Activated CD8-positive, alpha-beta memory T cell treated with anti-CD3 and anti-CD28 coated beads, Interleukin-2, amount 50 U/mL, for 48 hours (primary cell): ENCODE data around the gene CSAG1.
"Not testable (repeated sequence)": the region's sequence is repeated elsewhere in the genome, so short reads cannot be mapped to it uniquely, and the experiment has no call there.

Experiments used
- DNase-seq: peaks from one replicate; pipeline ENCODE4 v3.0.0-alpha.2; 2020

Gene CSAG1

DNA sequence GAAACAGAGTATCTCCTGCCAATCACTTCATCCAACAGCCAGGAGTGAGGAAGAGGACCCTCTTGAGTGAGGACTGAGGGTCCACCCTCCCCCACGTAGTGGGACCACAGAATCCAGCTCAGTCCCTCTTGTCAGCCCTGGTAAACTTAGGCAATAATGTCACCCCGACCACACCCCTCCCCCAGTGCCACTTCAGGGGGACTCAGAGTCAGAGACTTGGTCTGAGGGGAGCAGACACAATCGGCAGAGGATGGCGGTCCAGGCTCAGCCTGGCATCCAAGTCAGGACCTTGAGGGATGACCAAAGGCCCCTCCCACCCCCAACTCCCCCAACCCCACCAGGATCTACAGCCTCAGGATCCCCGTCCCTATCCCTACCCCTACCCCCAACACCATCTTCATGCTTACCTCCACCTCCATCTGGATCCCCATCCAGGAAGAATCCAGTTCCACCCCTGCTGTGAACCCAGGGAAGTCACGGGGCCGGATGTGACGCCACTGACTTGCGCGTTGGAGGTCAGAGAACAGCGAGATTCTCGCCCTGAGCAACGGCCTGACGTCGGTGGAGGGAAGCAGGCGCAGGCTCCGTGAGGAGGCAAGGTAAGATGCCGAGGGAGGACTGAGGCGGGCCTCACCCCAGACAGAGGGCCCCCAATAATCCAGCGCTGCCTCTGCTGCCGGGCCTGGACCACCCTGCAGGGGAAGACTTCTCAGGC is at the start of gene CSAG1, which contains the start of gene MAGEA12:
Gene CSAG1, minus strand, starts transcription at position 461 of the 715 bp plus-strand sequence. CDS start 1,261 bp downstream, outside the sequence.
Gene MAGEA12, plus strand, starts transcription at position 497 of the 715 bp plus-strand sequence. CDS start 2,405 bp downstream, outside the sequence.
- DNase-seq, result no peak

GRCh38 chrX:152769549-152770289 is 36.2 kb upstream of the CSAG1 start, which contains the start of gene MAGEA6:
Gene MAGEA6 (minus strand): TSS chrX:152769689. CDS start chrX:152767650, 2,039 bp downstream.
- DNase-seq, result not testable (repeated sequence)

DNA sequence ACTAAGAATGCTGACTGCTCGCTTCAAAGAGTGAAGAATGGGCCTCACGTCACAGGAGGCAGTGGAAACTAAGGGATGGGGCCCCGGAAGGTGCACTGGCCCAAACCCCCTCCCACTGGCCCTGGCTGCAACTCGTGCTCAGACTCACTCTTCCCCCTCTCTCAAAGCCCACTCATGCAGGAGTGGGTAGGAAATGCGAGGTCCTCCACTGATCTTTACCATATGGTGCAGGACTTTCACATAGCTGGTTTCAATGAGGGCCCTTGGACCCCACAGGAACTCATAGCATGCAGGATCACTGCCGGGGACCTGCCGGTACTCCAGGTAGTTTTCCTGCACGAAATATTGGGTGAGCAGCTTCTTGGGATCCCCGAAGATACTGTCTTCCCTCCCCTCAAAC is 33.0 kb upstream of the CSAG1 start:
- DNase-seq, result not testable (repeated sequence)

GRCh38 chrX:152761582-152761981 is 28.1 kb upstream of the CSAG1 start:
- not testable (repeated sequence) for DNase-seq

DNA sequence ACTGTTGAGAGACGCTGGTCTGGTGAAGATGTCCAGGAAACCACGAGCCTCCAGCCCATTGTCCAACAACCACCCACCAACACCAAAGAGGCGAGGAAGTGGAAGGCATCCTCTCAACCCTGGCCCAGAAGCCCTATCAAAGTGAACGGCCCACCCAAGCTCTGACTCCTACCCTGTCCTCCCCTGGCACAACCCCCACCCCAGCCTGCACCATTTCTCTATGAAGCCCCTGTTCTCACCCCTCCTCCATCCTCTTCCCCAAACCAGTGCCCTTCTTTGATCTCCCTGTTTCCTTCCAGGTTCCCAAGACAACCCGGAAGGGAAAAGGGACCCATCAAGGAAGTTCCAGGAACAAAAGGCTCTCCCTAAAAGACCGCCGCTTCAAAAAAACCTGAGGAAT is 26.0 kb upstream of the CSAG1 start:
- not testable (repeated sequence) for DNase-seq

DNA sequence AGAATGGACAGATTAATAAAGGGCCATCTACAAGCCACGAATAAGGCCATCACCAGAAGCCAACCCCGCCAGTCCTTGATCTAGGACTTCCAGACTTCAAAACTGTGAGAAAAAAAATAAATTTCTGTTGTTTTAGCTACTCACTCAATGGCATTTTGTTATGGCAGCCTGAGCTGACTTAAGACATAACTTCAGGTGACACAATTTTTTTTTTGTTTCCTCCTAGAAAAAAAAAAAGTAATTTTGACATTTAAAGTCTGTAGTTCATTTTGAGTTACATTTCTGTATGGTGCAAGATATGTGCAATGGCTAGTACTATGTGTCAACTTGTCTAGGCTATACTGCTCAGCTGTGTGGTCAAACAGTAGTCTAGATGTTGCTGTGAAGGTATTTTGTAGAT is 25.4 kb upstream of the CSAG1 start, which contains the start of gene CSAG3:
Gene CSAG3, plus strand, starts transcription at position 301 of the 400 bp plus-strand sequence.
- DNase-seq, result not testable (repeated sequence)

GRCh38 chrX:152754871-152755270 is 21.4 kb upstream of the CSAG1 start:
- DNase-seq, result not testable (repeated sequence)

DNA sequence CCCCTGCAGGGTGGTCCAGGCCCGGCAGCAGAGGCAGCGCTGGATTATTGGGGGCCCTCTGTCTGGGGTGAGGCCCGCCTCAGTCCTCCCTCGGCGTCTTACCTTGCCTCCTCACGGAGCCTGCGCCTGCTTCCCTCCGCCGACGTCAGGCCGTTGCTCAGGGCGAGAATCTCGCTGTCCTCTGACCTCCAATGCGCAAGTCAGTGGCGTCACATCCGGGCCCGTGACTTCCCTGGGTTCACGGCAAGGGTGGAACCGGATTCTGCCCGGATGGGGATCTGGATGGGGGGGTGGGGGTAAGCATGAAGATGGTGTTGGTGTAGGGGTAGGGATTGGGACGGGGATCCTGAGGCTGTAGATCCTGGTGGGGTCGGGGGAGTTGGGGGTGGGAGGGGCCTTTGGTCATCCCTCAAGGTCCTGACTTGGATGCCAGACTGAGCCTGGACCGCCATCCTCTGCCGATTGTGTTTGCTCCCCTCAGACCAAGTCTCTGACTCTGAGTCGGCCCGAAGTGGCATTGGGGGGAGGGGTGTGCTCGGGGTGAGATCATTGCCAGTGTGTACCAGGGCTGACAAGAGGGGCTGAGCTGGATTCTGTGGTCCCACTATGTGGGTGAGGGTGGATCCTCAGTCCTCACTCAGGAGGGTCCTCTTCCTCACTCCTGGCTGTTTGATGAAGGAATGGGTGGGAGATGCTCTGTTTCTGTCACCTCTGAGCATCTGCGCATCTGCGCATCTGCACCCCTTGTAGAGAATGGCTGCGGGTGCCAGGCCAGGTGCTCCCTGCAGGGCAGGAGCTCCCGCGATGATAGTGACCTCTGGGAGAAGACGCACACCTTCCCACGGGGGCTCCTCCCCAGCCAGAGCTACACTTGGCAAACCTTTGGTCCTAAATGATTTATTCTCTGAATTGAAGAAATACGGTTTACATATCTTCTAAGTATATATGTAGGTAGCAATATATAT is 20.4 kb upstream of the CSAG1 start, which contains the start of gene MAGEA2:
Gene MAGEA2, minus strand, starts transcription at position 157 of the 965 bp plus-strand sequence. CDS start 2,479 bp downstream, outside the sequence.
- DNase-seq, result not testable (repeated sequence)

DNA sequence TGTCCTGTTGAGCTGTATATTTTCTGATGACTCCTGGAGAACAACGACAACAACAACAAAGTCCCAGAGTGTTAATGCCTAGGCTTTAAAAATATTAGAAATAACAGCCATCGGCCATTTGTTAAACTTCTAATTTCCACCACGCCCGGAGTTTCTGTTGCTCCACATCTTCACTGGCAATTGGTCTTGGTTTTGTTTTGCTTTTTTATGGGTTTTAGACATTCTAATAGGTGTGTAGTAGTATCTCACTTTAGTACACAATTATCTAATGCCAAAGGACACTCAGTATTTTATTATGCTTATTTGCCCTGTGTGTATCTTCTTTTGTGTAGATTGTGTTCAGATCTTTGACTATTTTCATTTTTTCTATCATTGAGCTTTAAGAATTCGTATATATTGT is 5.0 kb upstream of the CSAG1 start:
- no peak for DNase-seq

- not testable (repeated sequence) for DNase-seq
Observed at GRCh38 chrX:152736528-152736927, 3.0 kb upstream of the CSAG1 start.

- DNase-seq, result no peak
Observed at GRCh38 chrX:152735860-152736511, 2.5 kb upstream of the CSAG1 start.

DNA sequence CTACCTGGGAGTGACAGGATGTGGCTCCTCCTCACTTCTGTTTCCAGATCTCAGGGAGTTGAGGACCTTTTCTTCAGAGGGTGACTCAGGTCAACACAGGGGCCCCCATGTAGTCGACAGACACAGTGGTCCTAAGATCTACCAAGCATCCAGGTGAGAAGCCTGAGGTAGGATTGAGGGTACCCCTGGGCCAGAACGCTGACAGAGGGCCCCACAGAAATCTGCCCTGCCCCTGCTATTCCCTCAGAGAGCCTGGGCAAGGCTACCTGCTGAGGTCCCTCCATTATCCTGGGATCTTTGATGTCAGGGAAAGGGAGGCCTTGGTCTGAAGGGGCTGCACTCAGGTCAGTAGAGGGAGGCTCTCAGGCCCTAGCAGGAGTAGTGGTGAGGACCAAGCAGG is 1.6 kb upstream of the CSAG1 start:
- DNase-seq, result no peak

GRCh38 chrX:152734143-152734858 is 780 bp upstream of the CSAG1 start:
- not testable (repeated sequence) for DNase-seq

GRCh38 chrX:152725409-152725808 is 8.1 kb downstream of the CSAG1 start:
- DNase-seq, result no peak

DNA sequence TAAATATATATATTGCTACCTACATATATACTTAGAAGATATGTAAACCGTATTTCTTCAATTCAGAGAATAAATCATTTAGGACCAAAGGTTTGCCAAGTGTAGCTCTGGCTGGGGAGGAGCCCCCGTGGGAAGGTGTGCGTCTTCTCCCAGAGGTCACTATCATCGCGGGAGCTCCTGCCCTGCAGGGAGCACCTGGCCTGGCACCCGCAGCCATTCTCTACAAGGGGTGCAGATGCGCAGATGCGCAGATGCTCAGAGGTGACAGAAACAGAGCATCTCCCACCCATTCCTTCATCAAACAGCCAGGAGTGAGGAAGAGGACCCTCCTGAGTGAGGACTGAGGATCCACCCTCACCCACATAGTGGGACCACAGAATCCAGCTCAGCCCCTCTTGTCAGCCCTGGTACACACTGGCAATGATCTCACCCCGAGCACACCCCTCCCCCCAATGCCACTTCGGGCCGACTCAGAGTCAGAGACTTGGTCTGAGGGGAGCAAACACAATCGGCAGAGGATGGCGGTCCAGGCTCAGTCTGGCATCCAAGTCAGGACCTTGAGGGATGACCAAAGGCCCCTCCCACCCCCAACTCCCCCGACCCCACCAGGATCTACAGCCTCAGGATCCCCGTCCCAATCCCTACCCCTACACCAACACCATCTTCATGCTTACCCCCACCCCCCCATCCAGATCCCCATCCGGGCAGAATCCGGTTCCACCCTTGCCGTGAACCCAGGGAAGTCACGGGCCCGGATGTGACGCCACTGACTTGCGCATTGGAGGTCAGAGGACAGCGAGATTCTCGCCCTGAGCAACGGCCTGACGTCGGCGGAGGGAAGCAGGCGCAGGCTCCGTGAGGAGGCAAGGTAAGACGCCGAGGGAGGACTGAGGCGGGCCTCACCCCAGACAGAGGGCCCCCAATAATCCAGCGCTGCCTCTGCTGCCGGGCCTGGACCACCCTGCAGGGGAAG is 19.4 kb downstream of the CSAG1 start, which contains the start of gene MAGEA2B:
Gene MAGEA2B, plus strand, starts transcription at position 814 of the 973 bp plus-strand sequence. CDS start 2,479 bp downstream, outside the sequence.
- not testable (repeated sequence) for DNase-seq

DNA sequence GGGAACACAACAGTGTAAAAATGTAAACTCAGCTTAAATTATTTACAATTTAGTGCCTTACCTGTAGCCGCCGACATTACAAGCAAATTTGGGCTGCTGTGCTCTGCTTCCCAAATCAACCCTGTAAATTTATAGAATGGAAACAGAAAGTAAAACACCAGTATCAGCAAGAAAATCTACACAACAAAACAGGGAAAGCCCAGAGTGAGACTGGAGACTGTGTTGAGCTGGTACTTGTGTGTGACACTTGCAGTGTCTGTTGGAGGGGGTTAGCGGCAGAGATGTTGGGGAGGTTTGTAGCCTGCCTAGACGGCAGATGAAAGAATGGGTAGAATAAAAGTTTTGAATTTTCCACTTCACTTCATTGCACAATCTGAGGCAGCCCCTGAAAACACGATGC is 20.3 kb downstream of the CSAG1 start:
- DNase-seq, result not testable (repeated sequence)

DNA sequence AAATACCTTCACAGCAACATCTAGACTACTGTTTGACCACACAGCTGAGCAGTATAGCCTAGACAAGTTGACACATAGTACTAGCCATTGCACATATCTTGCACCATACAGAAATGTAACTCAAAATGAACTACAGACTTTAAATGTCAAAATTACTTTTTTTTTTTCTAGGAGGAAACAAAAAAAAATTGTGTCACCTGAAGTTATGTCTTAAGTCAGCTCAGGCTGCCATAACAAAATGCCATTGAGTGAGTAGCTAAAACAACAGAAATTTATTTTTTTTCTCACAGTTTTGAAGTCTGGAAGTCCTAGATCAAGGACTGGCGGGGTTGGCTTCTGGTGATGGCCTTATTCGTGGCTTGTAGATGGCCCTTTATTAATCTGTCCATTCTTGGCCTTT is 24.3 kb downstream of the CSAG1 start, which contains the start of gene CSAG2:
Gene CSAG2, minus strand, starts transcription at position 101 of the 400 bp plus-strand sequence. CDS start 161 bp downstream, outside the sequence.
- DNase-seq, result not testable (repeated sequence)

- DNase-seq, result not testable (repeated sequence)
Observed at GRCh38 chrX:152706500-152706899, 27.0 kb downstream of the CSAG1 start.

GRCh38 chrX:152700390-152700789 is 33.1 kb downstream of the CSAG1 start:
- not testable (repeated sequence) for DNase-seq
